Fibroblast of skin of abdomen (primary cell): ENCODE measurements around the gene FAM117B.
"Not testable (repeated sequence)": the region's sequence is repeated elsewhere in the genome, so short reads cannot be mapped to it uniquely, and the experiment has no call there.

Source experiments
- DNase-seq: peaks from one replicate; pipeline ENCODE4 v3.0.0-alpha.2; 2013

Gene FAM117B

DNA sequence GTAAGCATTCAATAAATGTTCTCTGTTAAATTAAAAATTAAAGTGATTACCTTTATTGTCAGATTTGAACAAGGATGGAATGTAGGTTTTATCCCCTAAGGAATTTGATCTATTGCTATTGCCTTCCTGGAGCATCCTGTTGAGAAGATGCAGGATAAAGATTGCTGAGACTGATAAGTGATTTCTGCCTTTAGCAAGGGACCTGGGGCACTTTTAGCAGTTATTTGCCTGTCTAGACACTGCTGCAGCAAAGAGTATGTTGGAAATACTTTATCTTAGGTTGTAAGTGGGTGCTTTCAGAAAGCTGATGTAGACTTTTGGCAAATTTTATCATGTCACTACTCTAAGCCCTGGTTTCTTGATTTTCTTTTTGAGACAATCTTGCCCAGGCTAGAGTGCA, 69.5 kb downstream of the FAM117B start:
- DNase-seq, result no peak

DNA sequence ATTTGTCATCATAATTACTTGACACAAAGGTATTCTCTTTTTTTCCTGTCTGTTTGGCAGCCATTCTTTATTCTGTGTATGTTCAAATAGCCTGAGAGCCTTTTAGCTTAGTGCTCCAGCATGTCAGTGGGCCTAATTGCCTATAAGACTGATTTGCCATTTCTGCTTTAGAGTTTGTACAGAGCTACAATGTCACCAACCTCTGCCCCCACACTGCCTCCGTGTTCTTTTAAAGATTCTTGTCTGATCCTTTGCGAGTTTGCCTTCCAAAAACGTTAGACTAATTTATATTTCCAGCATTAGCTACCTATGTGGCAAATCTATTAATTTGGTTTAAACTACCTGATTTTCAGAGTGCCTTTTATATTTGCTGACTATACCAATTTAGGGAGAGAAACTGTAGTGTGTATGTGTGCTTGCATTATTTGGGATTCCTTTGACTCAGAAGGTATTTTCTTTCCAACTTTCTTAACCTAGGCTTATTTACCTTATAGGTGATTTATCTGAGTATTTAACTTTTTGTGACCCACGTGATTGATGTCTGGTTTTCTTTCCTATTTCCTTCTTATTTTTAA, 70.8 kb downstream of the FAM117B start:
- DNase-seq, result no peak

DNA sequence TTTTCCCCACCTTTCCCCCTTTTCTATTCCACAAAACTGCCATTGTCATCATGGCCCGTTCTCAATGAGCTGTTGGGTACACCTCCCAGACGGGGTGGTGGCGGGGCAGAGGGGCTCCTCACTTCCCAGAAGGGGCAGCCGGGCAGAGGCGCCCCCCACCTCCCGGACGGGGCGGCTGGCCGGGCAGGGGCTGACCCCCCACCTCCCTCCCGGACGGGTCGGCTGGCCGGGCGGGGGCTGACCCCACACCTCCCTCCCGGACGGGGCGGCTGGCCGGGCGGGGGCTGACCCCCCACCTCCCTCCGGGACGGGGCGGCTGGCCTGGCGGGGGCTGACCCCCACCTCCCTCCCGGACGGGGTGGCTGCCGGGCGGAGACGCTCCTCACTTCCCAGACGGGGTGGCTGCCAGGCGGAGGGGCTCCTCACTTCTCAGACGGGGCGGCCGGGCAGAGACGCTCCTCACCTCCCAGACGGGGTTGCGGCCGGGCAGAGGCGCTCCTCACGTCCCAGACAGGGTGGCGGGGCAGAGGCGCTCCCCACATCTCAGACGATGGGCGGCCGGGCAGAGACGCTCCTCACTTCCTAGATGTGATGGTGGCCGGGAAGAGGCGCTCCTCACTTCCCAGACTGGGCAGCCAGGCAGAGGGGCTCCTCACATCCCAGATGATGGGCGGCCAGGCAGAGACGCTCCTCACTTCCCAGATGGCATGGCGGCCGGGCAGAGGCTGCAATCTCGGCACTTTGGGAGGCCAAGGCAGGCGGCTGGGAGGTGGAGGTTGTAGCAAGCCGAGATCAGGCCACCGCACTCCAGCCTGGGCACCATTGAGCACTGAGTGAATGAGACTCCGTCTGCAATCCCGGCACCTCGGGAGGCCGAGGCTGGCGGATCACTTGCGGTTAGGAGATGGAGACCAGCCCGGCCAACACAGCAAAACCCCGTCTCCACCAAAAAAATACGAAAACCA, 80.5 kb downstream of the FAM117B start:
- DNase-seq, result not testable (repeated sequence)

DNA sequence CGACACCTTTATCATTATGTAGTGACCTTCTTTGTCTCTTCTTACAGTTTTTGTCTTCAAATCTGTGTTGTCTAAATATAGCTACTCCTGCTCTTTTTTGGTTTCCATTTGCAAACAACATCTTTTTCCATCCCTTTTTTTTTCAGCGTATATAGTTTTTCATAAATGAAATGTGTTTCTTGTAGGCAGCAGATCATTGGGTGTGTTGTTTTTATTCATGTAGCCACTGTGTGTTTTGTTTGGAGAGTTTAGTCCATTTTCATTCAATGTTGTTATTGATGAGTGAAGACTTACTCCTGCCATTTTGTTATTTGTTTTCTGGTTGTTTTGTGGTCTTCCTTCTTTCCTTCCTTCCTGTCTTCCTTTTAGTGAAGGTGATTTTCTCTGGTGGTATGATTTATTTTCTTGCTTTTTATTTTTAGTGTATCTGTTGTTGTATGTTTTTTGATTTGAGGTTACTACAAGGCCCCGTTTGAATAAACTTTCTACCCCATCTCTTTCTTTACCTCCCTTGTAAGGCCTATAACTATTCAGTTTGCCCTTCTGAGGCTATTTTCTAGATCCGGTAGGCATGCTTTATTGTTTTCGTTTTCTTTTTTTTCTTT, 81.4 kb downstream of the FAM117B start:
- DNase-seq, result no peak

DNA sequence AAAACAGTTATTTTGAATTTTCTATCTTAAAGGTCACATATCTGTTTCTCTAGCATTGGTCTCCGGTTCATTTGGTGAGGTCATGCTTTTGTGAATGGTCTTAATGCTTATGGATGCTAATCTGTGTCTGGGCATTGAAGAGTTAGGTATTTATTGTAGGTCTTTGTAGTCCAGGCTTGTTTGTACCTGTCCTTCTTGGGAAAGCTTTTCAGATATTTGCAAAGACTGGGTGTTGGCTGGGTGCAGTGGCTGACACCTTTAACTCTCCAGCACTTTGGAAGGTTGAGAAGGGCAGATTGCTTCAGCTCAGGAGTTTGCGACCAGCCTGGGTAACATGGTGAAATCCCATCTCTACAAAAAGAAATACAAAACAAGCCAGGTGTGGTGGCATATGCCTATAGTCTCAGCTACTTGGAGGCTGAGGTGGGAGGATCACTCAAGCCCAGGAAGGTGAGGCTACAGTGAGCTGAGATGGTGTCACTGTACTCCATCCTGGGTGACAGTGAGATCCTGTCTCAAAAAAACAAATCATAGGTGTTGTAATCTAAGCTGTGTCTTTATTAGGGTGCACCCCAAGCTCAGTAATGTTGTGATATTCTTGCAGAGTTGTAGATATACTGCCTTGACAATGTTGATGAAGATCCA, 82.3 kb downstream of the FAM117B start:
- no peak for DNase-seq

DNA sequence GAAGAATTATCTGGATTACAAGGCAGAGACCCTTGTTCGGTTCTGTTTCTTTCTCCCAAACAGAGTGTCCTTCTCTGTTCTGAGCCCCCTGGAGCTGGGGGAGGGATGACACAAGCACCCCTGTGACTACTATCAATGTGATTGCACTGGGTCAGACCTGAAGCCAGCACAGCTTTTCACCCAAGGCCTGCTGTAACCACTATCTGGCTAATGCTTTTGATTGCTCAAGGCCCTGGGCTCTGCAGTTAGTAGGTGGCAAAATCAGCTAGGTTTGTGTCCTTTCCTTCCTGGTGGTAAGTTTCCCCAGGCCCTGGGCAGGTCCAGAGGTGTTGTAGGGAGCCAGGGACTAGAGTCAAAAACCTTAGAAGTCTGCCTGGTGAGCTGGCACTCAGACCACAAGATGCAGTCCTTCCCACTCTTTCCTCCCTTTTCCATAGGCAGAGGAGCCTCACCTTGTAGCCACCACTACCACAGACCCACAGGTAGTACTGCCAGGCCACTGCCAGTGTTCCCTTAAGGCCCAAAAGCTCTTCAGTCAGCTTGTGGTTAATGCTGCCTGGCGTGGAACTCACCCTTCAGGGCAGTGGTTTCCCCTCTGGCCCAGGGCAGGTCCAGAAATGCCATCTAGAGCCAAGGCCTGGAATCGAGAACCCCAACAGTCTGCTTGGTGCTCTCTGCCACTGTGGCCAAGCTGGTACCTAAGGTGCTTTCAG, 83.0 kb downstream of the FAM117B start:
- DNase-seq, result no peak

DNA sequence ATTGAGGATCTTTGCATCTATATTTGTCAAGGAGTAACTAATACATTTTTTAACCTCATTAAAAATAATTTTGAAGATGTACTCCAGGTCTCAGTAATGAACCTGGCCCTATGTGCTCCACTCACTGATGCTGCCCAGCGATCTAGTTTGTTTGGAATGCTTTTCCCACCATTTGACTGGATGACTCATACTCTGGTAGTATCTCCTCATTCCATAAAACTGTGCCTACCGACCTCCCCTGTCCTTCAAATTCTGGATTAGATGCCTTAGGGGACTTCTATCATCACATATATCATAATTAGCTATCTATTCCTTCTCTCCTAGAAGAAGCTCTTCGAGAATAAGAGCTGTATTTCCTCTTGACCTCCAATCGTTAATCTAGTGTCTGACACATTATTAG, 83.8 kb downstream of the FAM117B start:
- DNase-seq, result peak; percentile 67

DNA sequence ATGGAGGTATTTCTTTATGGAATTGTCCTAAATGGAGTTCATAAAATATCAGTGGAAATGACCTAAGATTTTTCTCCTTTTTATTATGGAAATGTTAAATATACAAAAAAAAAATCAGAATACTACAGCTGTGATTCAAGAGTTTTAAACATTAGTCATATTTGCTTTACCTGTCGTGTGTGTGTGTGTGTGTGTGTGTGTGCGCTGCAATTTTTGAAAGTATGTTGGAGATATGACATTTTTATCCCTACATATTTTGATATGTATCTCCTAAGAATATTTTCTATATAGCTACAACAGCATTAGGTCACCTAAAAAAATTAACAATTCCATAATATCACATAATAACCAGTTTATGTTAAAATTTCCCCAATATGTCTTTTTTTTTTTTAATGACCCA, 85.5 kb downstream of the FAM117B start:
- no peak for DNase-seq

DNA sequence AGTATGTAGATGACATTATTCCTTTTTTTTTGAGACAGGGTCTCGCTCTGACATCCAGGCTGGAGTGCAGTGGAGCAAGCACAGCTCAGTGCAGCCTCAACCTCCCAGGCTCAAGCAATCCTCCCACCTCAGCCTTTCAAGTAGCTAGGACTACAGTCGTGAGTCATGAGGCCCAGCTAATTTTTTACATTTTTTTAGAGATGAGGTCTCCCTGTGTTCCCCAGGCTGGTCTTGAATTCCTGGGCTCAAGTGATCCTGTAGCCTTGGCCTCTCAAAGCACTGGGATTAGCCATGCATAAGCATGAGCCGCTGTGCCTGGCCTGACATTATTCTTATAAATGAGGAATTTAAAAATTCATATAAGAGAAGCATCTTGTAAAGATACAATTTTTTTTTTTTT, 86.9 kb downstream of the FAM117B start:
- peak; percentile 72 for DNase-seq

DNA sequence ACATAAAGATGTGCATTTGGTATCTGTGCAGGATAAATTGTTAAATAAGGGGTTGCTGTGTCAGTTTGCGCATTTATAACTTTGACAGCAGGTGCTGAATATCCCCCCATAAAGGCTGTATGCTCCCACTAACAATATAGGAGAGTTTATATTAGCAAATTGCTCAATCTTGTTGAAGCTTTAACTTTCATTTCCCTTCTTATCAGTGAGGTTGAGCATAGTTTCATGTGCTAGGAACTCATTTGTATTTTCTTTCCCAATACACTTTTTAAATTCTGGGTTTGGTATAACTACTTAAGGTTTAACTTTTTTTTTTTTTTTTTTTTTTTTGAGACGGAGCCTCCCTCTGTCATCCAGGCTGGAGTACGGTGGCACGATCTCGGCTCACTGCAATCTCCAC, 89.0 kb downstream of the FAM117B start:
- DNase-seq, result no peak

DNA sequence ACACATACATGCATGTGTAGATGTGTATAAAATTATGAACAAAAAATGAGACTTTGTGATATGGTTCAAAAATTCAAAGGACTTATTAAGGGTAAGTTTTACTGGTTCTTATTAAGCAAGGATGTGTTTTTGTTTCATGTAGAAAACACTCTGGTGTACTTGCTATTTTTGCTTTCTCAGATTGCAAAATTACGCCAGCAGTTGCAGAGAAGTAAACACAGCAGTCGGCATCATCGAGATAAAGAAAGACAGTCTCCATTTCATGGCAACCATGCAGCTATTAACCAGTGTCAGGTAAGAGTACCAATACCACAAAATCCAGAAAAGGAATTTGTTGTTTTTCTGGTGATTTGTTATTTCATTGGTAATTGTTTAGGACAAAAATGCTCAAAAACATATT, 91.3 kb downstream of the FAM117B start:
- DNase-seq, result no peak

DNA sequence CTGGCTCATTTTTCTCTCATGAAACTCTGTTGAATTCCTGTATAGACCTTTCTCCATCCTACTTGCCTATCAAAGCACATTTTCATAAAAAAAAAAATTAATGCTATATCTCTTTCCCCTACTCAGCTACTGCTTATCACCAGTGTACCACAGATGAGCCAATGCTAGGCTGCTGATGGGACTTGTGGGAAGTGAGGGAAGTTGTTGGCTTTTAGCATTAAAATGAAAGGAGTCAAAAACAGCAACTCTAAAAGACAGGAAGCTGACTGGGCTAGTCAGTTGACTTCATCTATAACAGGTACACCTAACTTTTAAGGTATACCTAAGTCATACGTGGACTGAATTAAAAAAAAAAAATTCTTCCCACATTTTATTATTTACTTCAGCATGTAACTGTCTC, 102.1 kb downstream of the FAM117B start:
- no peak for DNase-seq

DNA sequence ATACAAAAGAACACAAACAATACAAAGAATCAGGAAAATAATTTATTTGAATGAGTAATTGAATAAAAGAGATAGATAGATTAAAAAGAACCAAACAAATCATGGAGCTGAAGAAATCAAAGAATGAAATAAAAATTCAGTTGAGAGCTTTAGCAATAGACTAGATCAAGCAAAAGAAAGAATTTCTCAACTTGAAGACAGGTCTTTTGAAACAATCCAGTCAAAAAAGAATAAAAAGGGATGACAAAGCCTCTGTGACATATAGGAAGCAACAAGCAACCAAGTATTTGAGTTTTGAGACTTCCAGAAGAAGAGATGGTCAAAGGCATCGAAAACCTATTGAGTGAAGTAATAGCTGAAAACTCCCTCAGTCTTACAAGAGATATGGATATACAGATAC, 108.8 kb downstream of the FAM117B start:
- no peak for DNase-seq

DNA sequence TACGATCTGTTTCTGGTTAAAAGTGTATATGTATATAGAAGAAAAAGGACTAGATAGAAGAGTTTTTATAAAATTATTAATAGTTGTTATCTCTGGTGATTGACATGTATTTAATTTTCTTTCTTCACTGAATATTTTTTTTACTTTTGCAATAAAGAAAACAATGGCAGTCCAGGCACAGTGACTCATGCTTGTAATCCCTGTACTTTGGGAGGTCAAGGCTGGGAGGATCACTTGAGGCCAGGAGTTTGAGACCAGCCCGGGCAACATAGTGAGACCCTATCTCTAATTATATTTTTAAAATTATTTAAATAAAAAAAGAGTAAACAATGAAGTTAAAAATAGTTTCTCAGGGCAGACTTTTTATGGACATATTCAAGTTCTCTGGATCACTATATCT, 114.7 kb downstream of the FAM117B start:
- DNase-seq, result no peak

DNA sequence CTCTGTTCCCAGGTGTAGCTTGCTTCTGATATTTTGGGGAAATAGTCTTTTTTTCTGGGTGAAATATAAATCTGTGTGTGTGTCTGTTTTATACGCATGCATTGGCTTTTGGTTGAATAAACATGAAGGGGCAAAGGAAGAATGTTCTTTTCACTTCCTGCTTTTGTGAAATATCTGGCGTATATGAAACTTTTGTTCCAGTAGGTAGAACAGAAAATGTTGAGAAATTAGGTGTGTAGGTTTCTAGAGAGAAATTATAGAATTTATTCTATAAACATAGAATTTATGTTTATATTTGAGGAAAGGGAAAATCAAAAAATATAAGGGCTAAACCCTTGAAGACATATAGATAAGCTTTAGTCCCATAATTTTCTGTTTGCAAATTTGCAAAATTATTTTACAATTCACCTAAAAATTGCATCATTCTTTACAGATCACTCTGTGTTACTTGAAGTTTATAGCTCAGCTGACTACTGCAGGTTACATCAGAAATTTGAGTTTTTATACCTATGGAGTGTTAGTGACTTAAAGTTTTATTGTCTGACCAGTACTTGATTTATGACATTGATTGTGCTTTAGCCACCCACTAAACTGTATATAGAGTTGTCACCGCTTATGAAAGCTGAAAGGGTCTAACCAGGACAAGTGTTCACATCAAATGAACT, 116.1 kb downstream of the FAM117B start:
- DNase-seq, result no peak

DNA sequence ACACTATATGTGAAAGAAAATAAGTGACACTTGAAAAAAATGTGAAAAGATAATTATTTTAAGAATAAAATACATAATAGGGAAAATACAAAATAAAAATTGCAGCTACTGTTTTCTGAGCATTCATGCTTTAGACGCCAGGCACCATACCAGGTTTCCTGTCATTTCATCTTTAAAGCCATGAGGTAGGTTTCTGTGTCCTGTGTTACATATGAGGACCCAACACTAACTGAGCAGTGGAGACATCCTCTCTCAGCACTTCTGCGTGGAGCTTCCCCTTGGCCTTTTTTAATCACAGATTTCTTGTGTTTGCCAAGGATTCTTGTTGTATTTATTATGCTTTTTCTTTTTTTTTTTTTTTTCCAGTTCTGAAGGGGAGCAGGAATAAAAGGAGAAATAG, 117.3 kb downstream of the FAM117B start:
- no peak for DNase-seq

DNA sequence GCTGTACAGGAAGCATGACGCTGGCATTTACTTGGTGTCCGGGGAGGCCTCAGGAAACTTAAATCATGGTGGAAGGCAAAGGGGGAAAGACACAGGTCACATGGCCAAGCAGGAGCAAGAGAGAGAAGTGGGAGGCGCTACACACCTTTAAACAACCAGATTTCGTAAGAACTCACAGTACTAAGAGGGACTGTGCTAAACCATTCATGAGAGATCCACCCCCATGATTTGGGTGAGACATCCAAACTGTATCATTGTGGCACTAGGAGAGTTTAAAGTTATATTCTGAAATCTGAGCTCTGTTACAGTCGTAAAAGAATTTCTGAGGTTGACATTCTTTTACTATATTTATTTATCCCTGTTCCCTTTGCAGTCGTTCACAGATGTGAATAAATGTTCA, 120.2 kb downstream of the FAM117B start:
- no peak for DNase-seq

DNA sequence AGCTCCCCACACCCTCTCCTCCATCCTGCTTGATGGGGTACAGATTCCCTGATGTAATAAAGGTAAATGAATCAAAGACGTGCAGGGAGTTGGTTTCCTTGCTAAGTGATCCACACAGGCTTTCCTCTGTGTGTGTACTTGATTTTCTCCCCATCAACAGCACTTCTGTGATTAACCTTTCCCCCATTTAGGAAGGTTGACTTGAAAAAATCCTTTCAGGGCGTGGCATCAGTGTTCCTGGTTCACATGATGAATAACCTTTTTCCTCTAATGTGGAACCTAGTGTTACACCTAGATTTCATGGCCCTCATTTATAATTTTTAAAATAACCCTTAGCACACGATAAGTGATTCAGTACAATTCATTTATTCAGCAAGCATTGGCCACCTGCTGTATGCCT, 121.8 kb downstream of the FAM117B start:
- no peak for DNase-seq

DNA sequence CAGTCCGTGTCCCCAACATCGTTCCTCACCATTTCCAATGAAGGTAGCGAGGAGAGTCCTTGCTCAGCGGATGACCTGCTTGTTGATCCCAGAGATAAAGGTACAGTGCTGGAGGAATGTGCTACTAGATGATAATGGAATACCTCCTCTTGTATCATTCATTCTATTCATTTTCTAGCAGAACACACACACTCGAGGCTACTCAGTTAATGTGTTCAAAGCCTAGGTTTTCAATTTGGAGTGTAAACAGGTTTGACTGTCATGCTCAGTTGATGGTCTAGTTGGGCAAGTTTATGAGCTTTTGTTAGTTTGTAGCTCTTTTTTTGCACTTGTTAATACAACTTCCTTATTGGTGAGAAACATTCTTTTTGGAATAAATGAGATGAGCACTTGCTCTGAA, 122.6 kb downstream of the FAM117B start:
- no peak for DNase-seq

DNA sequence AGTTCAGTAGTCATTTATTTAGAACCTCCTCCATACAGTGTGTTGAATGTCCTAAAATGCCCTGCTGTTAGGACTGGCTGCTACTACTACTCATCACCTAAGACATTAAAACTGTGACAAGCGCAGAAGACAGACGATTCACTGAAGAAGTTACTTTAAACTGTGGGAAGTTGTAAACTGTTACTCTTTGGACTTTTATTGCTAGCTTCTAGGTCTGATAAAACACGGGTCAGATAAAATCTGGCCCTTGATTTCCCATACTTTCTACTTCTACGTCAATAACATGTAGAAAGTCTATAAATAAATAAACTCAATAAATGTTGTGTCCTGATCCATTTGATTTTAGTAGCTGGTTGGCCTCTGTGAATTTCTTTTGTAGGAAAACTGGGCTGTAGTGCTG, 123.4 kb downstream of the FAM117B start:
- DNase-seq, result no peak

DNA sequence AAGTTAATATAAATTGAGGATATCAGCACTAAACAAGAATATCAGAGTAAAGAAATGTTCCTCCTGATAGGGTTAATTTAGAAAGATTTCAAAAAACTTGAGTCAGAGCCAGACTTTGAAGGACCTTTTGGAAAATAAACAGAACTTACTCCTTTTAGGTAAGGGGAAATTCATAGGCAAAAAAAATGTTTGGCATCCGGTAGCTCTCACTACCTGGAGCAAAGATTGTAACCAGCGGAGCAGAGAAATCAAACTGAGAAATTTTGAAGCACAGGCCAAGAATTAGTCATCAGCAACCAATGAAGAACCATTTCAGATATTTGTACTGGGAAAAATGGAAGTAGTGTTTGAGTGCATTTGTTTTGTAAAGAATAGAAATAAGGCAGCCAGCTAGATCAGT, 123.8 kb downstream of the FAM117B start:
- DNase-seq, result no peak

DNA sequence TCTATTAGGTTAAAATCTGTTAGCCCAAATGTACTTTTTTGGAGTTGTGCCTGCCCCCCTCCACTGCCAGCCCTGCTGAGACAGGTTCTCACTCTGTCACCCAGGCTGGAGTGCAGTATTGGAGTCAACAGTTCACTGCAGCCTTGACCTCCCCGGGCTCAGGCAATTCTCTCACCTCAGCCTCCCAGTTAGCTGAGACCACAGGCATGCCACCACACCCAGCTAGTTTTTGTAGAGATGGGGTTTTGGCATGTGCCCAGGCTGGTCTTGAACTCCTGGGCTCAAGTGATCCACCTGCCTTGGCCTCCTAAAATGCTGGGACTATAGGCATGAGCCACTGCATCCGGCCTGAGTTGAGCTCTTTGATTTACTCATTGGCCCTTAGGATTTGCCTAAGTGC, 126.1 kb downstream of the FAM117B start:
- DNase-seq, result no peak
